HEK293T (cell line): ENCODE data around the gene CLIC3.

Experiments
- NFRKB ChIP-seq: fragments of 450-650 bp; IDR thresholded peaks from 2 replicates; pipeline ENCODE4 v1.6.1; 2016; ENCODE audit warnings: mild to moderate bottlenecking, moderate library complexity
- SUZ12 ChIP-seq: fragments of 450-650 bp; IDR thresholded peaks from 2 replicates; pipeline ENCODE4 v1.6.1; 2016; ENCODE audit warnings: mild to moderate bottlenecking
- ZNF384 ChIP-seq: fragments of 450-650 bp; IDR thresholded peaks from 2 replicates; pipeline ENCODE4 v1.6.1; 2016
- TF ChIP-seq, protein P1 (sequence below): fragments of 450-650 bp; IDR thresholded peaks from 2 replicates; pipeline ENCODE4 v1.6.1; 2016

DNA sequence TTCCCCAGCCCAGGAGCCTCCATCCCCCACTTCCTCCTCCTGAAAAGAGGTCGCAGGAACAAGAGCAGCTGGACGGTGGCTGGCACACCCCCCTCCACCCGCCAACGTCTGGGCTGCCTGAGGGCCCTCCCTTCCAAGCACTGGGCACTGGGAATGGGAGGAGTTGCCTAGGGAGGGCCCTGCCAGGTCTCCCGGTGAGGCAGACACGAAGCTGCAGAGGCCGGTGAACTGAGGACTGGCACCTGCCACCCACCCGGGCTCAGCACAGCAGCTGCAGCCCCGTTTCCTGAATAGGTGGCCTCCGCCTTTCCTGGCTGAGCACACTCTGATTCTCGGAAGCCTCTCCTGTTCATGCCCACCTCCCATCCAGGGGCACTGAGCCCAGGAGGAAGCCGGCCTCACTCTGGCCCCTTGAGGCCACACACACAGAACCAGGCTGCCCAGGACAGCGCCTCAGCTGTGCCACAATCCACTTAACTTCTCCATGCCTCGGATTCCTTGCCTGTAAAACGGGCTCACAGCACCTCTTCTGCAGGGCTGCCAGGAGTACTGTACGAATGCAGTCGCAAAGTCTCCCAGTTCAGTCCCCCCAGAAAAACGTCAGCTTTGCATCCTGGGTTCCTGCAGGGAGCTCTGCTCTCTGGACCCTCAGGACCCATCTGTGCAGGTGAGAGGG lies 48.3 kb upstream of the CLIC3 start:
- TF ChIP-seq SUZ12 (no peak), NFRKB (no peak), ZNF384 (no peak)
- TF ChIP-seq, protein P1, sequence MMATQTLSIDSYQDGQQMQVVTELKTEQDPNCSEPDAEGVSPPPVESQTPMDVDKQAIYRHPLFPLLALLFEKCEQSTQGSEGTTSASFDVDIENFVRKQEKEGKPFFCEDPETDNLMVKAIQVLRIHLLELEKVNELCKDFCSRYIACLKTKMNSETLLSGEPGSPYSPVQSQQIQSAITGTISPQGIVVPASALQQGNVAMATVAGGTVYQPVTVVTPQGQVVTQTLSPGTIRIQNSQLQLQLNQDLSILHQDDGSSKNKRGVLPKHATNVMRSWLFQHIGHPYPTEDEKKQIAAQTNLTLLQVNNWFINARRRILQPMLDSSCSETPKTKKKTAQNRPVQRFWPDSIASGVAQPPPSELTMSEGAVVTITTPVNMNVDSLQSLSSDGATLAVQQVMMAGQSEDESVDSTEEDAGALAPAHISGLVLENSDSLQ: no peak
